HCT116 (cell line): ENCODE results near the gene HSD17B3. TPM values are rescaled to one million over a fixed set of nuclear protein-coding genes. Genes with fewer than 3 reads are reported as not detected.

Source experiments
- ATAC-seq: fragments of 200-7000 bp; cut with Tn5 transposase; 2 replicates; pipeline ENCODE4 v1.9.1; 2020; ENCODE audit warnings: mild to moderate bottlenecking, moderate library complexity
- BruUV-seq: library from RNA; stranded (reverse); fragments of 400-500 nt; replicated peaks from 2 replicates; lab custom pipeline; 2021; lab: Mats Ljungman, UMichigan
- CTCF ChIA-PET: fragments of 300-600 bp; sonication (Branson Sonifier 250); formaldehyde crosslinking; loops from one replicate; lab custom pipeline; 2021; ENCODE audit warnings: antibody characterized with exemption; lab: Charles Lee
- POLR2A ChIA-PET: fragments of 300-600, 350-600 bp; sonication (Branson Sonifier 250); formaldehyde crosslinking; loops from one replicate; lab custom pipeline; 2021; ENCODE audit warnings: antibody characterized with exemption; lab: Charles Lee
- RAD21 ChIA-PET, 2 experiments: fragments of 300-600 bp; sonication (Branson Sonifier 250); formaldehyde crosslinking; loops; one replicate each; lab custom pipeline; 2023; ENCODE audit warnings: low total read pairs in 2 of 2; ENCODE audit not compliant: uncharacterized antibody in 2 of 2, unreplicated experiment in 2 of 2, low non-redundant PET in 1 of 2; lab: Charles Lee
- DNase-seq: peaks from one replicate; pipeline ENCODE4 v3.0.0-alpha.2; 2010; ENCODE audit warnings: low read depth, low spot score
- H2AFZ ChIP-seq: fragments of 200-600 bp; shearing (Covaris generic), sonication (generic); 2 replicates; pipeline ENCODE4 v1.6.1; 2017; ENCODE audit warnings: low read depth, mixed run types, mixed read lengths, antibody characterized with exemption, low read length; ENCODE audit not compliant: poor library complexity, severe bottlenecking
- H3K27ac ChIP-seq: 2 replicates; pipeline ENCODE4 v1.5.1; 2012; ENCODE audit warnings: low read depth, low read length
- H3K27me3 ChIP-seq: fragments of 200-600 bp; sonication (generic); 2 replicates; pipeline ENCODE4 v1.6.1; 2016; ENCODE audit warnings: mixed run types, low read length, mixed read lengths; ENCODE audit not compliant: insufficient read depth
- H3K36me3 ChIP-seq, 2 experiments: fragments of 200-500 bp in 1 of 2; fragments of 200-600 bp in 1 of 2; sonication (Bioruptor generic) in 1 of 2; sonication (generic) in 1 of 2; 2 replicates each; pipeline versions ENCODE4 v1.5.1 to v1.6.1; 2014 to 2016; ENCODE audit warnings: low read length in 2 of 2, inconsistent platforms in 1 of 2, mixed read lengths in 1 of 2, mixed run types in 1 of 2; ENCODE audit not compliant: insufficient read depth in 2 of 2, control insufficient read depth in 1 of 2
- H3K4me1 ChIP-seq, 2 experiments: fragments of 200-600 bp in 1 of 2; sonication (generic) in 1 of 2; 2 replicates each; pipeline versions ENCODE4 v1.5.1 to v1.6.1; 2012 to 2017; ENCODE audit warnings: low read length in 2 of 2, inconsistent platforms in 1 of 2, mild to moderate bottlenecking in 1 of 2, mixed read lengths in 1 of 2, mixed run types in 1 of 2, moderate library complexity in 1 of 2; ENCODE audit not compliant: insufficient read depth in 2 of 2, control insufficient read depth in 1 of 2
- H3K4me2 ChIP-seq: fragments of 200-600 bp; sonication (generic); 2 replicates; pipeline ENCODE4 v1.6.1; 2017; ENCODE audit warnings: mixed run types, low read length, mixed read lengths
- H3K4me3 ChIP-seq, 2 experiments: fragments of 200-600 bp in 1 of 2; sonication (generic) in 1 of 2; replicated peaks in 1 of 2; 2 replicates each; pipeline ENCODE4 v1.5.1; 2011 to 2016; ENCODE audit warnings: low read length in 2 of 2, control low read depth in 1 of 2, low read depth in 1 of 2, mild to moderate bottlenecking in 1 of 2, mixed read lengths in 1 of 2, mixed run types in 1 of 2
- H3K79me2 ChIP-seq: fragments of 200-600 bp; sonication (generic); 2 replicates; pipeline ENCODE4 v1.6.1; 2017; ENCODE audit warnings: mild to moderate bottlenecking, mixed run types, low read length, moderate library complexity, mixed read lengths; ENCODE audit not compliant: insufficient read depth
- H3K9ac ChIP-seq: fragments of 200-600 bp; sonication (generic); 2 replicates; pipeline ENCODE4 v1.6.1; 2016; ENCODE audit warnings: low read length, mixed read lengths
- H3K9me2 ChIP-seq: fragments of 200-600 bp; sonication (generic), shearing (Covaris generic); 2 replicates; pipeline ENCODE4 v1.6.1; 2017; ENCODE audit warnings: mixed run types, mild to moderate bottlenecking, moderate library complexity; ENCODE audit not compliant: insufficient read depth
- H3K9me3 ChIP-seq, 2 experiments: fragments of 200-500 bp in 1 of 2; fragments of 200-600 bp in 1 of 2; sonication (Bioruptor generic) in 1 of 2; sonication (generic) in 1 of 2; 2 replicates each; pipeline ENCODE4 v1.6.1; 2014 to 2017; ENCODE audit warnings: low read length in 2 of 2, mixed read lengths in 2 of 2, inconsistent platforms in 1 of 2, low read depth in 1 of 2, mild to moderate bottlenecking in 1 of 2, mixed run types in 1 of 2, moderate library complexity in 1 of 2; ENCODE audit not compliant: control insufficient read depth in 1 of 2, insufficient read depth in 1 of 2
- H4K20me1 ChIP-seq: fragments of 200-600 bp; sonication (generic), shearing (Covaris generic); 2 replicates; pipeline ENCODE4 v1.6.1; 2017; ENCODE audit warnings: mixed run types, mild to moderate bottlenecking, moderate library complexity; ENCODE audit not compliant: insufficient read depth
- ATF3 ChIP-seq: IDR thresholded peaks from 2 replicates; pipeline ENCODE4 v1.6.1; 2012
- CBX3 ChIP-seq: IDR thresholded peaks from 2 replicates; pipeline ENCODE4 v1.6.1; 2012; ENCODE audit warnings: low read depth
- CEBPB ChIP-seq: IDR thresholded peaks from 2 replicates; pipeline ENCODE4 v1.6.1; 2012; ENCODE audit warnings: low read depth
- CTCF ChIP-seq, 3 experiments: fragments of 200-600 bp in 1 of 3; sonication (generic) in 1 of 3; IDR thresholded peaks in 2 of 3; conservative IDR thresholded peaks in 1 of 3; 2 replicates each; pipeline ENCODE4 v1.5.1; 2012 to 2017; ENCODE audit warnings: low read depth in 2 of 3, low read length in 2 of 3, antibody characterized with exemption in 1 of 3, borderline replicate concordance in 1 of 3, control low read depth in 1 of 3, mild to moderate bottlenecking in 1 of 3, mixed read lengths in 1 of 3, mixed run types in 1 of 3, moderate library complexity in 1 of 3; ENCODE audit not compliant: insufficient read depth in 1 of 3
- EGR1 ChIP-seq: IDR thresholded peaks from 2 replicates; pipeline ENCODE4 v1.6.1; 2012; ENCODE audit warnings: low read depth
- ELF1 ChIP-seq: IDR thresholded peaks from 2 replicates; pipeline ENCODE4 v1.6.1; 2012; ENCODE audit warnings: low read depth, borderline replicate concordance
- EZH2 ChIP-seq: fragments of 200-600 bp; sonication (generic); IDR thresholded peaks from 2 replicates; pipeline ENCODE4 v1.6.1; 2017; ENCODE audit warnings: antibody characterized with exemption, mixed run types
- EZH2phosphoT487 ChIP-seq: fragments of 200-600 bp; IDR thresholded peaks from 2 replicates; pipeline ENCODE4 v1.6.1; 2018; ENCODE audit warnings: antibody characterized with exemption, borderline replicate concordance
- FOSL1 ChIP-seq: IDR thresholded peaks from 2 replicates; pipeline ENCODE4 v1.6.1; 2012; ENCODE audit warnings: low read depth
- JUND ChIP-seq: IDR thresholded peaks from 2 replicates; pipeline ENCODE4 v1.6.1; 2012
- POLR2A ChIP-seq: IDR thresholded peaks from 2 replicates; pipeline ENCODE4 v1.7.0; 2011; ENCODE audit warnings: borderline replicate concordance; ENCODE audit not compliant: insufficient read depth, insufficient read length; ENCODE audit errors: extremely low read depth
- POLR2AphosphoS5 ChIP-seq: IDR thresholded peaks from 2 replicates; pipeline ENCODE4 v1.6.1; 2011; ENCODE audit warnings: mild to moderate bottlenecking, low read depth, low read length, moderate library complexity
- SIN3A ChIP-seq: IDR thresholded peaks from 2 replicates; pipeline ENCODE4 v1.6.1; 2012; ENCODE audit warnings: low read depth
- SP1 ChIP-seq: IDR thresholded peaks from 2 replicates; pipeline ENCODE4 v1.6.1; 2012; ENCODE audit warnings: low read depth
- SRF ChIP-seq: IDR thresholded peaks from 2 replicates; pipeline ENCODE4 v1.6.1; 2012; ENCODE audit warnings: low read depth
- TCF7L2 ChIP-seq: IDR thresholded peaks from 2 replicates; pipeline ENCODE4 v1.7.0; 2011; ENCODE audit warnings: borderline replicate concordance, inconsistent platforms; ENCODE audit not compliant: insufficient read depth, insufficient read length; ENCODE audit errors: extremely low read depth
- YY1 ChIP-seq: IDR thresholded peaks from 2 replicates; pipeline ENCODE4 v1.6.1; 2011; ENCODE audit warnings: low read length, low read depth, moderate library complexity, mild to moderate bottlenecking; ENCODE audit not compliant: insufficient replicate concordance; ENCODE audit errors: extremely low read depth
- ZFX ChIP-seq: fragments of 450-650 bp; IDR thresholded peaks from 2 replicates; pipeline ENCODE4 v1.6.1; 2017
- ZNF274 ChIP-seq: fragments of 200-500 bp; sonication (Bioruptor generic); IDR thresholded peaks from 2 replicates; pipeline ENCODE4 v1.6.1; 2014; ENCODE audit warnings: mild to moderate bottlenecking, low read depth, low read length, inconsistent platforms
- intact Hi-C: fragments of 100-400 bp; cut with micrococcal nuclease; formaldehyde crosslinking; loops from 2 replicates; pipeline ENCODE4 v1.10.0; 2022
- total RNA-seq: library from RNA; stranded (reverse); gene quantifications from one replicate; pipeline ENCODE4 v1.2.1, GENCODE V29; 2021; ENCODE audit not compliant: unreplicated experiment

Gene HSD17B3
- total RNA-seq, 1 experiment from 2014 or later, result 0.37 TPM

- ChIA-PET CTCF (no interaction called here), POLR2A (no interaction called here), RAD21 (no interaction called here)
- H3K4me3 ChIP-seq, result no peak overlapping the region
- intact Hi-C loops, result no loop called here
- no peak overlapping the region for H3K4me2 ChIP-seq
- no peak overlapping the region for H2AFZ ChIP-seq
- no peaks in the 10 kb centered on the region for H4K20me1 ChIP-seq
- no TSS peak for BruUV-seq
- H3K79me2 ChIP-seq, result no peaks in the 10 kb centered on the region
- no peaks in the 10 kb centered on the region for H3K9me2 ChIP-seq
- H3K27me3 ChIP-seq, result no peaks in the 10 kb centered on the region
- ATAC-seq, result no peak
- TF ChIP-seq CEBPB (no peak), FOSL1 (no peak), ATF3 (no peak), YY1 (no peak), POLR2AphosphoS5 (no peak), EGR1 (no peak), SRF (no peak), ZNF274 (no peak), ZFX (no peak), JUND (no peak), POLR2A (no peak), ELF1 (no peak), EZH2phosphoT487 (no peak), EZH2 (no peak), CBX3 (no peak)
- no peak overlapping the region for H3K27ac ChIP-seq
- H3K4me1 ChIP-seq, result no peaks in the 10 kb centered on the region
- H3K9ac ChIP-seq, result no peak overlapping the region
- no peak for DNase-seq
- H3K9me3 ChIP-seq, result no peaks in the 10 kb centered on the region
- no peaks in the 10 kb centered on the region for H3K36me3 ChIP-seq
Measured at GRCh38 chr9:96192710-96193109, 109.3 kb downstream of the HSD17B3 start.

DNA sequence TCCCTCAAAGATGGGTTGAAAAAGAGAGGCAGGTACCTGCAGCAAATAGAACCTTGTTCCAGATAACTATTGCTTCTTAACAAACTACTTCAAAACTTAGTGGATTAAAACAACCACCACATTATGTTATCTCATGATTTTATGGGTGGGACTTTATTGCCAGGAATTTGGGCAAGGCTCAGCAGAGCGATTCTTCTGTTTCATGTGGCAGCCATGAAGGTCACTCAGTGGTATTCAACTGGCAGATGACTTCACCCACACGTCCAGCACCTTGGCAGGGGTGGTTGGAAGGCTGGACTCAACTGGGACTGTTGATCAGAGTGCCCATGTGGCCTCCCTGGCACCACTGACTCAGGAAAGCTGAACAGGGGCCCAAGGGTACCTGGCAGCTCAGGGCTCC lies 112.0 kb downstream of the HSD17B3 start:
- no peaks in the 10 kb centered on the region for H3K9me2 ChIP-seq
- no peaks in the 10 kb centered on the region for H3K36me3 ChIP-seq
- no peaks in the 10 kb centered on the region for H4K20me1 ChIP-seq
- H3K27ac ChIP-seq, result no peak overlapping the region
- no peaks in the 10 kb centered on the region for H3K79me2 ChIP-seq
- DNase-seq (no peak), ATAC-seq (no peak)
- intact Hi-C loops, result no loop called here
- ChIA-PET CTCF (no interaction called here), POLR2A (no interaction called here), RAD21 (no interaction called here)
- no peak overlapping the region for H3K4me3 ChIP-seq
- H3K4me1 ChIP-seq, result no peaks in the 10 kb centered on the region
- H2AFZ ChIP-seq, result no peak overlapping the region
- no TSS peak for BruUV-seq
- no peak overlapping the region for H3K4me2 ChIP-seq
- H3K27me3 ChIP-seq, result no peaks in the 10 kb centered on the region
- no peak overlapping the region for H3K9ac ChIP-seq
- H3K9me3 ChIP-seq, result no peaks in the 10 kb centered on the region
- TF ChIP-seq JUND (no peak), SP1 (no peak), CEBPB (no peak), CTCF (IDR thresholded peaks at IDR 0.05 in 2 of 3, conservative IDR thresholded peaks at IDR 0.05 in 1 of 3; ENCODE audit: borderline replicate concordance in 1 of 3, insufficient read depth in 1 of 3, low read depth in 2 of 3, low read length in 2 of 3) (no peak), SIN3A (no peak), ZNF274 (no peak), TCF7L2 (no peak), EZH2phosphoT487 (no peak), SRF (no peak), POLR2AphosphoS5 (no peak), ZFX (no peak), ELF1 (no peak)
